Ascending aorta (tissue), 2 donors: ENCODE measurements around the gene CYBA. TPM values are rescaled to one million over a fixed set of nuclear protein-coding genes. Genes with fewer than 3 reads are reported as not detected.

Experiments used
- DNase-seq, 2 donors: peaks; one replicate each; pipeline ENCODE4 v3.0.0-alpha.2; 2019; ENCODE audit warnings: low spot score in 2 of 2
- H3K27ac ChIP-seq, 2 donors: fragments of 200-600 bp; sonication (generic); one replicate each; pipeline ENCODE4 v1.5.1; 2016 to 2017; ENCODE audit warnings: mild to moderate bottlenecking in 1 of 2
- H3K27me3 ChIP-seq: fragments of 200-600 bp; sonication (generic); one replicate; pipeline ENCODE4 v1.5.1; 2017
- H3K36me3 ChIP-seq, 2 donors: fragments of 200-600 bp; sonication (generic); one replicate each; pipeline ENCODE4 v1.5.1; 2016
- H3K4me1 ChIP-seq, 2 donors: fragments of 200-600 bp; sonication (generic); one replicate each; pipeline ENCODE4 v1.5.1; 2016 to 2017; ENCODE audit warnings: mild to moderate bottlenecking in 1 of 2
- H3K4me3 ChIP-seq, 2 donors: fragments of 200-600 bp; sonication (generic); one replicate each; pipeline ENCODE4 v1.5.1; 2016 to 2017; ENCODE audit warnings: mild to moderate bottlenecking in 1 of 2
- H3K9me3 ChIP-seq, 2 donors: fragments of 200-600 bp; sonication (generic); one replicate each; pipeline ENCODE4 v1.5.1; 2016
- intact Hi-C: fragments of 100-400 bp; cut with DNase I; formaldehyde crosslinking; loops from one replicate; pipeline ENCODE4 v1.15.1; 2023
- total RNA-seq: library from RNA; depleted of rRNA; stranded (reverse); fragments of >200 nt; gene quantifications from one replicate; pipeline ENCODE4 v1.1.0, GENCODE V29; 2016
- TF ChIP-seq, protein P1 (sequence below), 3 experiments: fragments of 200-600 bp in 2 of 3; fragments of 450-650 bp in 1 of 3; sonication (generic) in 2 of 3; IDR thresholded peaks; one replicate each; pipeline ENCODE4 v1.5.1; 2016 to 2019; ENCODE audit warnings: antibody characterized with exemption in 3 of 3, mild to moderate bottlenecking in 1 of 3, moderate library complexity in 1 of 3

The CYBA gene
- total RNA-seq, 1 donor from 2014 or later: 361 TPM

DNA sequence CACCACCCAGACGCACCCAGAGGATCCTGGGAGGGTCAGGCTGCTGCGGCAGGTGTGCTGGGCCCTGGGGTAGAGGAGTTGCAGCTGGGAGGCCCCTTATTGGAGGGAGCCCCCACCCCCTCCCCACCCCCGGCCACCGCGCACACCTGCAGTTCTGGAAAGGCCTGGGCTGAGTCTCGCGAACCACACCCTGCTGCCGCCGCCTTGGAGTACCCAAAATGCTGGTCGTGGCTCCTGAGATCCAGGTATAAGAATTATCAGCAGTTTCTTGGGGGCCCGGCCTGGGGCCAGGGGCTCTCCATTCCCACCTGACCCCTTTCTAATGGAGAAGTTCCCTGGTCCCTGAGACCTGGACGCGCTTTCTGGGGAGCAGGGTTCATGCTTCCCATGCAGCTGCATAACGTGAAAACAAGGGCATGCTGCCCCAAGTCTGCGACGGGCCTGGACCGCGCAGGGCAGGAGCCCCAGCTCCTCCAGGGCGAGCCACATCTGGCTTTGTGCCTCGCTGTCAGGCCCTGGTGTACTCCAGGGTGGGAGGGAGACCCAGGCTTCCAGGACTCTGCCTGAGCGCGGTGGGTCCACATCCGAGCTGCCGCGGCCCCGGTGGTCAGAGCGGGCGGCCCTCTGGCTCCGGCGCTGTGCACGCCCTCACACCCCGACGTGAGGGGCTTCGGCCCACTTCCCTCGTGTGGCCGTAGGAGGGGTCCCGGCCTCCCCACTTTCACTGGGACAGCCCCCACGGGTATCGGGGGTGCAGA, 42.7 kb upstream of the CYBA start:
- H3K9me3 ChIP-seq: no peaks in the 10 kb centered on the region
- DNase-seq: no peak

DNA sequence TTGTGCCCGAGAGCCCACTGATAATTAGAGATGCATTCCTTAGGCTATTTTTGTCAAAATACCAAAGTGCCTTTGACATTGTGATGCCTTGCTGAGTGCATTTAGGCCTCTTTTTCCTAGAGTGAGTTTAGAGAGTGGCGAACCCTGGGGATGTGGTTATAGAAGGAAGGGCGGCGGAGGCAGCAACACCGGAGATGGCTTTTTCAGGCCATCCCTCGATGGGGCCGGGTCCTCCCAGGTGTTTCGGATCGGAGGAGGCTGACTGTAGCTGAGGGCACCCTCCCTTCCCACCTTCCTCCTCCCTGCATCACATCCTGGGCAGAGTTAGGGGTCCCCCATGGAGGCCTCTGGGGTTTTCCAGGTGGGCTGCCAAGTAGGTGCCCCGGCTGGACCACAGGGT, 42.0 kb upstream of the CYBA start:
- no peak for DNase-seq
- Histone ChIP-seq H3K27ac (no peak overlapping the region), H3K27me3 (peaks cover 5% of the 10 kb centered on the region), H3K36me3 (peaks cover 12 to 21% of the 10 kb centered on the region in 2 donors), H3K9me3 (no peaks in the 10 kb centered on the region), H3K4me1 (no peaks in the 10 kb centered on the region), H3K4me3 (no peak overlapping the region)
- intact Hi-C loops: no loop called here
- TF ChIP-seq, protein P1, sequence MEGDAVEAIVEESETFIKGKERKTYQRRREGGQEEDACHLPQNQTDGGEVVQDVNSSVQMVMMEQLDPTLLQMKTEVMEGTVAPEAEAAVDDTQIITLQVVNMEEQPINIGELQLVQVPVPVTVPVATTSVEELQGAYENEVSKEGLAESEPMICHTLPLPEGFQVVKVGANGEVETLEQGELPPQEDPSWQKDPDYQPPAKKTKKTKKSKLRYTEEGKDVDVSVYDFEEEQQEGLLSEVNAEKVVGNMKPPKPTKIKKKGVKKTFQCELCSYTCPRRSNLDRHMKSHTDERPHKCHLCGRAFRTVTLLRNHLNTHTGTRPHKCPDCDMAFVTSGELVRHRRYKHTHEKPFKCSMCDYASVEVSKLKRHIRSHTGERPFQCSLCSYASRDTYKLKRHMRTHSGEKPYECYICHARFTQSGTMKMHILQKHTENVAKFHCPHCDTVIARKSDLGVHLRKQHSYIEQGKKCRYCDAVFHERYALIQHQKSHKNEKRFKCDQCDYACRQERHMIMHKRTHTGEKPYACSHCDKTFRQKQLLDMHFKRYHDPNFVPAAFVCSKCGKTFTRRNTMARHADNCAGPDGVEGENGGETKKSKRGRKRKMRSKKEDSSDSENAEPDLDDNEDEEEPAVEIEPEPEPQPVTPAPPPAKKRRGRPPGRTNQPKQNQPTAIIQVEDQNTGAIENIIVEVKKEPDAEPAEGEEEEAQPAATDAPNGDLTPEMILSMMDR (IDR thresholded peaks at IDR 0.05): no peak

More for the DNA sequence above, 42.7 kb upstream of the CYBA start:
- Histone ChIP-seq H3K27ac (no peak overlapping the region), H3K4me3 (no peak overlapping the region), H3K36me3 (peaks cover 19 to 28% of the 10 kb centered on the region in 2 donors), H3K27me3 (no peaks in the 10 kb centered on the region), H3K4me1 (no peaks in the 10 kb centered on the region)
- TF ChIP-seq, protein P1 (IDR thresholded peaks at IDR 0.05): no peak
- intact Hi-C loops: no loop called here

DNA sequence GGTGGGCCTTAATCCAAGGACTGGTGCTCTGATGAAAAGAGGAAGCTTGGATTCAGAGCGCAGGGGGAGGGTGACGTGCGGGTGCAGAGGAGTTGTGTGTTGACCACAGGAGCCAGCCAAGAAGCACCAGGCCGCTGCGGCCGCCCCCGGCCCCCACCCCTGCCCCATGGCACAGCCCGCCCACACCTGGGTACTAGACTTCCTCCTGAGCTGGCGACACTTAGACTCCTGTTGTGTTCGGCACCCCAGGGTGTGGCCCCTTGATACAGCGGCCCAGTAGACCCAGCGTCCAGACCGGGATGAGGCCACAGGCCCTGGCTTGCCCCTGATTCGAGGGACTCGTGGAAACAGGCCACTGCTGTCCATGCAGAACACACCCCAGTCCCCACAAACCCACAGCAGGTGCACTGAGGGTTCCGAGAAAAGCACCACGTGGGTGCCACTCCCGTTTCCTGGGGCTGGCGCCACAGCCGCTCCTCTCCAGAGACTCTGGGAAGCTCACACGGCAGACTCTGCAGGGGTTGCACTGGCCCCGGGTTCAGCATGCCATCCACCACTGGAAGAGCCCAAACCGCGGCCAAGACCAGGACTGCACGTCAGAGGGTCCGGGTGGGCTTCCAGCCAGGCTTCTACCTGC, 41.2 kb upstream of the CYBA start:
- no peak overlapping the region for H3K27ac ChIP-seq
- no peaks in the 10 kb centered on the region for H3K9me3 ChIP-seq
- H3K4me1 ChIP-seq: no peaks in the 10 kb centered on the region
- intact Hi-C loops: no loop called here
- TF ChIP-seq, protein P1 (IDR thresholded peaks at IDR 0.05): no peak
- H3K4me3 ChIP-seq: no peak overlapping the region
- no peak for DNase-seq
- H3K36me3 ChIP-seq: peaks cover 3 to 13% of the 10 kb centered on the region in 2 donors
- H3K27me3 ChIP-seq: peaks cover 5% of the 10 kb centered on the region

GRCh38 chr16:88691129-88691813, 40.4 kb upstream of the CYBA start:
- Histone ChIP-seq H3K27ac (no peak overlapping the region), H3K4me3 (no peak overlapping the region), H3K4me1 (peaks cover 0 to 4% of the 10 kb centered on the region in 2 donors), H3K9me3 (no peaks in the 10 kb centered on the region), H3K36me3 (peaks cover 0 to 5% of the 10 kb centered on the region in 2 donors), H3K27me3 (peaks cover 8% of the 10 kb centered on the region)
- TF ChIP-seq, protein P1 (IDR thresholded peaks at IDR 0.05): no peak
- intact Hi-C loops: no loop called here
- no peak for DNase-seq

GRCh38 chr16:88690341-88691128, 39.7 kb upstream of the CYBA start:
- H3K9me3 ChIP-seq: no peaks in the 10 kb centered on the region
- no peak for DNase-seq
- H3K4me3 ChIP-seq: no peak overlapping the region
- intact Hi-C loops: no loop called here
- H3K4me1 ChIP-seq: peaks cover 6 to 11% of the 10 kb centered on the region in 2 donors
- no peaks in the 10 kb centered on the region for H3K36me3 ChIP-seq
- TF ChIP-seq, protein P1 (IDR thresholded peaks at IDR 0.05): no peak
- peaks cover 15% of the 10 kb centered on the region for H3K27me3 ChIP-seq
- H3K27ac ChIP-seq: no peak overlapping the region
